Mucosa of rectum (tissue), 2 donors: Measurements from ENCODE around the gene GCAT.

Experiments
- H3K27ac ChIP-seq, 2 donors: one replicate each; pipeline ENCODE4 v1.7.0; 2013; ENCODE audit warnings: inconsistent platforms in 2 of 2, low read depth in 2 of 2, low read length in 2 of 2
- H3K27me3 ChIP-seq, 2 donors: one replicate each; pipeline ENCODE4 v1.7.0; 2013; ENCODE audit warnings: low read length in 2 of 2; ENCODE audit not compliant: control insufficient read depth in 2 of 2, insufficient read depth in 2 of 2
- H3K36me3 ChIP-seq, 2 donors: one replicate each; pipeline ENCODE4 v1.7.0; 2013; ENCODE audit warnings: low read length in 2 of 2; ENCODE audit not compliant: control insufficient read depth in 2 of 2, insufficient read depth in 2 of 2
- H3K4me1 ChIP-seq, 2 donors: one replicate each; pipeline ENCODE4 v1.7.0; 2013; ENCODE audit warnings: low read length in 2 of 2, mild to moderate bottlenecking in 1 of 2; ENCODE audit not compliant: control insufficient read depth in 2 of 2, insufficient read depth in 2 of 2
- H3K4me3 ChIP-seq, 2 donors: one replicate each; pipeline ENCODE4 v1.7.0; 2013; ENCODE audit warnings: low read length in 2 of 2
- H3K9ac ChIP-seq, 2 donors: one replicate each; pipeline ENCODE4 v1.7.0; 2013; ENCODE audit warnings: low read length in 2 of 2, low read depth in 1 of 2, mild to moderate bottlenecking in 1 of 2
- H3K9me3 ChIP-seq, 2 donors: one replicate each; pipeline ENCODE4 v1.7.0; 2013; ENCODE audit warnings: low read length in 2 of 2; ENCODE audit not compliant: control insufficient read depth in 2 of 2
- donor health status: healthy.
- donor health status: Normal muscosa, but diverticular disease.

The GCAT gene

DNA sequence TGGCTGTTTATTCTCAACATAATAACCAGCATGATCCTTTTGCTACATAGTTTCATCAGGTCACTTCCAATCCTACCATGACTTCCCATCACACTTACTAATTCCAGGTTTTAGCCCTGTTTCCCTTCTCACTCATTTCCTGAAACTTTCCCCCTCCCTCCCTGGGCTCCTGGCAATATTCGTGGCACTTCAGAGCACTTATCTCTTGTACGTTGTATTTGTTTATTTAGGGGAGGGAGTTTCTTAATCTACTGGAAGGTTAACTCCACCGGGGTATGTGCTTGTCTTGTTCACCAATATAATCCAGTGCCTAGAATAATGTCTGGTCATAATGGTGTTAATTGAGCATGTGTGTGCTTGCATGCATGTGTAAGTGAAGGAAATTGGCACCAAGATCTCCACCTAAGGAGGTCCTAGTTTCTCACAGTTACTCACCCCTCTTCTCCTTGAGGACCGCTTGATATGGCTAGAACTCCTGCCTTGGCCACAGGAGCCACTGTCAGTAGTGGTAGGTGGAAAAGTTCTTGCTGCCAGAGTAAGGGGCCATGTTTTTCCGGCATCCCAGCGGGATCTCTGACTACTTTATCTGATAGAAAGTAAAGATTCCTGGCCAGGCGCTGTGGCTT lies 53.2 kb downstream of the GCAT start:
- Histone ChIP-seq H3K4me3 (no peak overlapping the region), H3K27ac (no peak overlapping the region), H3K4me1 (peaks cover 0 to 2% of the 10 kb centered on the region in 2 donors), H3K9ac (no peak overlapping the region), H3K9me3 (no peaks in the 10 kb centered on the region), H3K27me3 (no peaks in the 10 kb centered on the region), H3K36me3 (peaks cover 56 to 75% of the 10 kb centered on the region in 2 donors)

DNA sequence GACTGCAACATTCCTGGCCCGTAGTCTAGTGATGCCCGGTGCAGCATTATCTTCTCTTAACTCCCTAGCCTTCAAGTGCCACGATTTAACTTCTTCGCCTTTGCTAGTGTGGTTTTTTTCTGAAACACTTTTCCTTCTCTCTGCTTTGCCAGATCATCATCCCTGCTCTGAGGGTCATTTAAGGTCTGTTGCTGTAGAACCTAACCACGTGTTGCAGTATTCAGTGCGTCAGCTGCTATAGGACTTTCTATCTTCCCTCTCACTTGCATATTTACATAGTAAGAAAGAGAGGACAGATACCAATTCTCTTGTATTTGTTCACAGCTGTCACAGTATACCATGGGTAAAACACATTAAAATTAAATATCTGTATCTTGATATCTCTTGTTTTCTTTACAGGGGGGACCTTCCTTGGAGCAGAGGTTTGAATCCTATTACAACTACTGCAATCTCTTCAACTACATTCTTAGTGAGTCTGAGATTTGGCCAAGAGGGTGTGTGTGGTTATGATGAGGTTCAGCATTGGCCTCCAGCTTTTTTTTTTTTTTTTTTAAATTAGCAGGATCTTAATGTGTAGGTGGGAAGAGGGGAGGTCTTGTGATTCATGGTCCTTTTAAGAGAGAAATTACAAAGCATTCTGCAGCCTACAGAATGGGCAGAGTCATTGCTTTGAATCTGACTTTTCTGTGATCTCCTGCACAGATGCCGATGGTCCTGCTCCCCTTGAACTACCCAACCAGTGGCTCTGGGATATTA lies 55.0 kb downstream of the GCAT start:
- Histone ChIP-seq H3K4me1 (peaks cover 0 to 2% of the 10 kb centered on the region in 2 donors), H3K36me3 (peaks cover 58 to 76% of the 10 kb centered on the region in 2 donors), H3K9me3 (no peaks in the 10 kb centered on the region), H3K9ac (no peak overlapping the region), H3K27me3 (no peaks in the 10 kb centered on the region), H3K27ac (no peak overlapping the region), H3K4me3 (no peak overlapping the region)

GRCh38 chr22:37865510-37865909 lies 57.8 kb downstream of the GCAT start:
- Histone ChIP-seq H3K4me3 (no peak overlapping the region), H3K4me1 (peaks cover 0 to 2% of the 10 kb centered on the region in 2 donors), H3K9me3 (no peaks in the 10 kb centered on the region), H3K27me3 (no peaks in the 10 kb centered on the region), H3K9ac (no peak overlapping the region), H3K27ac (no peak overlapping the region), H3K36me3 (peaks cover 57 to 73% of the 10 kb centered on the region in 2 donors)
